ENCODE data around the gene LRRC55. TPM values are rescaled to one million over a fixed set of nuclear protein-coding genes. Genes with fewer than 3 reads are reported as not detected.

The LRRC55 gene
- total RNA-seq, 1 donor from 2014 or later, result 1.4 TPM

GRCh38 chr11:57200917-57201316 lies 19.2 kb downstream of the LRRC55 start:
- H3K4me1 Mint-ChIP-seq, result peaks cover 38% of the 10 kb centered on the region
- H3K27ac Mint-ChIP-seq, result peak overlapping the region; percentile 35

GRCh38 chr11:57202281-57202680 lies 20.5 kb downstream of the LRRC55 start:
- no peak overlapping the region for H2AFZ ChIP-seq (replicated peaks)
- no peak for TF ChIP-seq EZH2 (IDR thresholded peaks at IDR 0.05)
- TF ChIP-seq EZH2phosphoT487 (IDR thresholded peaks at IDR 0.05), result no peak
- TF ChIP-seq, protein P1, sequence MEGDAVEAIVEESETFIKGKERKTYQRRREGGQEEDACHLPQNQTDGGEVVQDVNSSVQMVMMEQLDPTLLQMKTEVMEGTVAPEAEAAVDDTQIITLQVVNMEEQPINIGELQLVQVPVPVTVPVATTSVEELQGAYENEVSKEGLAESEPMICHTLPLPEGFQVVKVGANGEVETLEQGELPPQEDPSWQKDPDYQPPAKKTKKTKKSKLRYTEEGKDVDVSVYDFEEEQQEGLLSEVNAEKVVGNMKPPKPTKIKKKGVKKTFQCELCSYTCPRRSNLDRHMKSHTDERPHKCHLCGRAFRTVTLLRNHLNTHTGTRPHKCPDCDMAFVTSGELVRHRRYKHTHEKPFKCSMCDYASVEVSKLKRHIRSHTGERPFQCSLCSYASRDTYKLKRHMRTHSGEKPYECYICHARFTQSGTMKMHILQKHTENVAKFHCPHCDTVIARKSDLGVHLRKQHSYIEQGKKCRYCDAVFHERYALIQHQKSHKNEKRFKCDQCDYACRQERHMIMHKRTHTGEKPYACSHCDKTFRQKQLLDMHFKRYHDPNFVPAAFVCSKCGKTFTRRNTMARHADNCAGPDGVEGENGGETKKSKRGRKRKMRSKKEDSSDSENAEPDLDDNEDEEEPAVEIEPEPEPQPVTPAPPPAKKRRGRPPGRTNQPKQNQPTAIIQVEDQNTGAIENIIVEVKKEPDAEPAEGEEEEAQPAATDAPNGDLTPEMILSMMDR (IDR thresholded peaks at IDR 0.05), result no peak
- no peak for DNase-seq (ENCODE audit: low spot score)
- H3K79me2 ChIP-seq (ENCODE audit: low read depth), result no peaks in the 10 kb centered on the region
- H3K9ac ChIP-seq, result no peak overlapping the region
- peaks cover 11% of the 10 kb centered on the region for H3K27me3 Mint-ChIP-seq (ENCODE audit: insufficient read depth, low read depth)
- no peak overlapping the region for H3K4me3 ChIP-seq
- H3K4me1 ChIP-seq, result peaks cover 34% of the 10 kb centered on the region
- H3F3A ChIP-seq (ENCODE audit: low read depth), result no peaks in the 10 kb centered on the region
- H3K36me3 Mint-ChIP-seq, result peaks cover 2% of the 10 kb centered on the region
- no peak overlapping the region for H3K27ac ChIP-seq
- H3K9me3 Mint-ChIP-seq, result no peaks in the 10 kb centered on the region
- H3K4me3 Mint-ChIP-seq, result no peak overlapping the region
- H3K4me1 Mint-ChIP-seq, result peaks cover 35% of the 10 kb centered on the region
- peak overlapping the region; percentile 46 for H3K27ac Mint-ChIP-seq
- H3K9me3 ChIP-seq (ENCODE audit: low read depth), result no peaks in the 10 kb centered on the region
- no peaks in the 10 kb centered on the region for H4K20me1 ChIP-seq (ENCODE audit: low read depth)
- no peaks in the 10 kb centered on the region for H3K36me3 ChIP-seq
- no peaks in the 10 kb centered on the region for H3K27me3 ChIP-seq
- no peak overlapping the region for H3K4me2 ChIP-seq

More at GRCh38 chr11:57200917-57201316, 19.2 kb downstream of the LRRC55 start:
- TF ChIP-seq, protein P1 (IDR thresholded peaks at IDR 0.05), result no peak
- no peak for TF ChIP-seq EZH2phosphoT487 (IDR thresholded peaks at IDR 0.05)
- no peak for TF ChIP-seq EZH2 (IDR thresholded peaks at IDR 0.05)
- Histone ChIP-seq H3K9me3 (ENCODE audit: low read depth) (no peaks in the 10 kb centered on the region), H3K4me2 (no peak overlapping the region), H3K4me3 (no peak overlapping the region), H3K4me1 (peaks cover 34% of the 10 kb centered on the region), H4K20me1 (ENCODE audit: low read depth) (no peaks in the 10 kb centered on the region), H3F3A (ENCODE audit: low read depth) (no peaks in the 10 kb centered on the region), H3K36me3 (no peaks in the 10 kb centered on the region), H3K9ac (no peak overlapping the region), H3K27me3 (no peaks in the 10 kb centered on the region), H2AFZ (replicated peaks) (no peak overlapping the region), H3K79me2 (ENCODE audit: low read depth) (no peaks in the 10 kb centered on the region), H3K27ac (no peak overlapping the region)
- H3K9me3 Mint-ChIP-seq, result no peaks in the 10 kb centered on the region
- H3K4me3 Mint-ChIP-seq, result no peak overlapping the region
- peaks cover 9% of the 10 kb centered on the region for H3K27me3 Mint-ChIP-seq (ENCODE audit: insufficient read depth, low read depth)
- no peak for DNase-seq (ENCODE audit: low spot score)
- peaks cover 2% of the 10 kb centered on the region for H3K36me3 Mint-ChIP-seq

- no peak overlapping the region for H3K4me2 ChIP-seq
- H3K36me3 ChIP-seq, result no peaks in the 10 kb centered on the region
- Mint-ChIP-seq H3K27ac (no peak overlapping the region), H3K36me3 (peaks cover 2% of the 10 kb centered on the region), H3K4me3 (no peak overlapping the region), H3K9me3 (no peaks in the 10 kb centered on the region), H3K27me3 (ENCODE audit: insufficient read depth, low read depth) (peaks cover 14% of the 10 kb centered on the region), H3K4me1 (peaks cover 32% of the 10 kb centered on the region)
- TF ChIP-seq EZH2phosphoT487 (IDR thresholded peaks at IDR 0.05), result no peak
- no peak for TF ChIP-seq EZH2 (IDR thresholded peaks at IDR 0.05)
- TF ChIP-seq, protein P1 (IDR thresholded peaks at IDR 0.05), result no peak
- H3K27me3 ChIP-seq, result no peaks in the 10 kb centered on the region
- H4K20me1 ChIP-seq (ENCODE audit: low read depth), result no peaks in the 10 kb centered on the region
- peak; percentile 50 for DNase-seq (ENCODE audit: low spot score)
- peaks cover 37% of the 10 kb centered on the region for H3K4me1 ChIP-seq
- no peak overlapping the region for H3K9ac ChIP-seq
- no peak overlapping the region for H3K4me3 ChIP-seq
- peak overlapping the region; percentile 23 for H2AFZ ChIP-seq (replicated peaks)
- no peak overlapping the region for H3K27ac ChIP-seq
- no peaks in the 10 kb centered on the region for H3F3A ChIP-seq (ENCODE audit: low read depth)
- H3K9me3 ChIP-seq (ENCODE audit: low read depth), result no peaks in the 10 kb centered on the region
- no peaks in the 10 kb centered on the region for H3K79me2 ChIP-seq (ENCODE audit: low read depth)
Measured at GRCh38 chr11:57203359-57203758, 21.6 kb downstream of the LRRC55 start.

Data from neural progenitor cell (in vitro differentiated cells).